SW 1271 (cell line): ENCODE data around the gene LRP1B.
"Not testable (repeated sequence)": the region's sequence is repeated elsewhere in the genome, so short reads cannot be mapped to it uniquely, and the experiment has no call there.

ENCODE experiments used
- DNase-seq, 2 experiments: peaks; one replicate each; lab custom pipeline; 2025; lab: John Stamatoyannopoulos, UW

Gene LRP1B

GRCh38 chr2:140683658-140684057 is 1447.2 kb downstream of the LRP1B start:
- no peak for DNase-seq

- DNase-seq, result no peak
Measured at GRCh38 chr2:140680862-140681261, 1450.0 kb downstream of the LRP1B start.

- no peak for DNase-seq
Measured at GRCh38 chr2:140679752-140680151, 1451.1 kb downstream of the LRP1B start.

GRCh38 chr2:140669911-140670310 is 1460.9 kb downstream of the LRP1B start:
- no peak for DNase-seq

- no peak for DNase-seq
Measured at GRCh38 chr2:140667203-140667602, 1463.6 kb downstream of the LRP1B start.

GRCh38 chr2:140662504-140662903 is 1468.3 kb downstream of the LRP1B start:
- no peak for DNase-seq

- DNase-seq, result no peak
Measured at GRCh38 chr2:140658760-140659692, 1471.8 kb downstream of the LRP1B start.

- DNase-seq, result no peak
Measured at GRCh38 chr2:140657657-140658056, 1473.2 kb downstream of the LRP1B start.

- DNase-seq, result no peak
Measured at GRCh38 chr2:140654565-140654964, 1476.3 kb downstream of the LRP1B start.

GRCh38 chr2:140650825-140651224 is 1480.0 kb downstream of the LRP1B start:
- no peak for DNase-seq

- DNase-seq, result not testable (repeated sequence)
Measured at GRCh38 chr2:140650134-140650533, 1480.7 kb downstream of the LRP1B start.

GRCh38 chr2:140648393-140648792 is 1482.4 kb downstream of the LRP1B start:
- DNase-seq, result no peak

GRCh38 chr2:140643761-140644187 is 1487.0 kb downstream of the LRP1B start:
- peak in 1 of 2 experiments; percentile 3 for DNase-seq

GRCh38 chr2:140641163-140641562 is 1489.7 kb downstream of the LRP1B start:
- DNase-seq, result no peak

- DNase-seq, result no peak
Measured at GRCh38 chr2:140639628-140640027, 1491.2 kb downstream of the LRP1B start.

GRCh38 chr2:140630557-140630956 is 1500.3 kb downstream of the LRP1B start:
- no peak for DNase-seq

GRCh38 chr2:140627885-140628284 is 1502.9 kb downstream of the LRP1B start:
- DNase-seq, result no peak

- DNase-seq, result no peak
Measured at GRCh38 chr2:140627136-140627535, 1503.7 kb downstream of the LRP1B start.

GRCh38 chr2:140624200-140624599 is 1506.6 kb downstream of the LRP1B start:
- no peak for DNase-seq

- no peak for DNase-seq
Measured at GRCh38 chr2:140621583-140622362, 1509.0 kb downstream of the LRP1B start.

- DNase-seq, result no peak
Measured at GRCh38 chr2:140604788-140605187, 1526.0 kb downstream of the LRP1B start.

GRCh38 chr2:140604096-140604495 is 1526.7 kb downstream of the LRP1B start:
- DNase-seq, result no peak

GRCh38 chr2:140603416-140603815 is 1527.4 kb downstream of the LRP1B start:
- DNase-seq, result no peak
